Activated naive CD8-positive, alpha-beta T cell treated with anti-CD3 and anti-CD28 coated beads for 36 hours (primary cell): Measurements from ENCODE around the gene CDKL1. TPM values are rescaled to one million over a fixed set of nuclear protein-coding genes. Genes with fewer than 3 reads are reported as not detected.

Experiments used
- DNase-seq: peaks from one replicate; pipeline ENCODE4 v3.0.0; 2021
- H3K27ac Mint-ChIP-seq: one replicate; pipeline ENCODE4 v1.8.0; 2022; ENCODE audit warnings: mild to moderate bottlenecking, moderate library complexity, mixed read lengths
- H3K27me3 Mint-ChIP-seq: one replicate; pipeline ENCODE4 v1.8.0; 2022; ENCODE audit warnings: mild to moderate bottlenecking, mixed read lengths
- H3K36me3 Mint-ChIP-seq: one replicate; pipeline ENCODE4 v1.8.0; 2021; ENCODE audit warnings: mild to moderate bottlenecking, mixed read lengths
- H3K4me1 Mint-ChIP-seq: one replicate; pipeline ENCODE4 v1.8.0; 2021; ENCODE audit warnings: mixed read lengths
- H3K4me3 Mint-ChIP-seq: one replicate; pipeline ENCODE4 v1.8.0; 2022; ENCODE audit warnings: mild to moderate bottlenecking, moderate library complexity, mixed read lengths
- H3K9me3 Mint-ChIP-seq: one replicate; pipeline ENCODE4 v1.8.0; 2022; ENCODE audit warnings: mixed read lengths
- total RNA-seq, 2 experiments: library from RNA; stranded (reverse); gene quantifications; one replicate each; pipeline ENCODE4 v1.2.3, GENCODE V29; 2021

CDKL1 gene
- total RNA-seq, 2 experiments from 2014 or later, result 6.5 to 7.4 TPM

- Mint-ChIP-seq H3K36me3 (peaks cover 32% of the 10 kb centered on the region), H3K27me3 (no peaks in the 10 kb centered on the region), H3K27ac (peak overlapping the region; percentile 25), H3K9me3 (peaks cover 9% of the 10 kb centered on the region), H3K4me1 (peaks cover 36% of the 10 kb centered on the region), H3K4me3 (peak overlapping the region; percentile 91)
- DNase-seq, result no peak
Observed at GRCh38 chr14:50310445-50310844, 86.2 kb downstream of the CDKL1 start.

- Mint-ChIP-seq H3K4me3 (no peak overlapping the region), H3K4me1 (peaks cover 28% of the 10 kb centered on the region), H3K27ac (no peak overlapping the region), H3K27me3 (no peaks in the 10 kb centered on the region), H3K9me3 (peaks cover under 1% of the 10 kb centered on the region), H3K36me3 (peaks cover 18% of the 10 kb centered on the region)
- no peak for DNase-seq
Observed at GRCh38 chr14:50308363-50308915, 88.2 kb downstream of the CDKL1 start.

GRCh38 chr14:50303744-50304471 is 92.8 kb downstream of the CDKL1 start:
- Mint-ChIP-seq H3K4me3 (no peak overlapping the region), H3K9me3 (no peaks in the 10 kb centered on the region), H3K27me3 (no peaks in the 10 kb centered on the region), H3K27ac (no peak overlapping the region), H3K36me3 (peaks cover 20% of the 10 kb centered on the region), H3K4me1 (peaks cover 5% of the 10 kb centered on the region)
- DNase-seq, result no peak

GRCh38 chr14:50301914-50302313 is 94.8 kb downstream of the CDKL1 start:
- peaks cover 4% of the 10 kb centered on the region for H3K4me1 Mint-ChIP-seq

GRCh38 chr14:50299585-50299984 is 97.1 kb downstream of the CDKL1 start:
- Mint-ChIP-seq H3K36me3 (peaks cover 21% of the 10 kb centered on the region), H3K4me3 (no peak overlapping the region), H3K27me3 (no peaks in the 10 kb centered on the region)

More at GRCh38 chr14:50301914-50302313, 94.8 kb downstream of the CDKL1 start:
- Mint-ChIP-seq H3K9me3 (no peaks in the 10 kb centered on the region), H3K27me3 (no peaks in the 10 kb centered on the region), H3K4me3 (no peak overlapping the region), H3K27ac (no peak overlapping the region), H3K36me3 (peaks cover 21% of the 10 kb centered on the region)
- DNase-seq, result no peak

GRCh38 chr14:50290306-50290705 is 106.4 kb downstream of the CDKL1 start:
- no peaks in the 10 kb centered on the region for H3K4me1 Mint-ChIP-seq
- no peak overlapping the region for H3K27ac Mint-ChIP-seq
- no peaks in the 10 kb centered on the region for H3K27me3 Mint-ChIP-seq
- H3K9me3 Mint-ChIP-seq, result no peaks in the 10 kb centered on the region
- no peak for DNase-seq
- H3K36me3 Mint-ChIP-seq, result peaks cover 23% of the 10 kb centered on the region
- no peak overlapping the region for H3K4me3 Mint-ChIP-seq

More at GRCh38 chr14:50299585-50299984, 97.1 kb downstream of the CDKL1 start:
- H3K9me3 Mint-ChIP-seq, result no peaks in the 10 kb centered on the region
- peaks cover 2% of the 10 kb centered on the region for H3K4me1 Mint-ChIP-seq
- DNase-seq, result no peak
- no peak overlapping the region for H3K27ac Mint-ChIP-seq

- Mint-ChIP-seq H3K4me3 (no peak overlapping the region), H3K36me3 (peaks cover 17% of the 10 kb centered on the region), H3K4me1 (no peaks in the 10 kb centered on the region), H3K27ac (no peak overlapping the region), H3K27me3 (no peaks in the 10 kb centered on the region), H3K9me3 (no peaks in the 10 kb centered on the region)
- no peak for DNase-seq
Observed at GRCh38 chr14:50288146-50288545, 108.5 kb downstream of the CDKL1 start.

- Mint-ChIP-seq H3K27me3 (no peaks in the 10 kb centered on the region), H3K36me3 (peaks cover 11% of the 10 kb centered on the region), H3K9me3 (no peaks in the 10 kb centered on the region), H3K4me3 (no peak overlapping the region), H3K27ac (no peak overlapping the region), H3K4me1 (no peaks in the 10 kb centered on the region)
- no peak for DNase-seq
Observed at GRCh38 chr14:50285861-50286260, 110.8 kb downstream of the CDKL1 start.

Other genes starting within 250 kb of the CDKL1 start
- 10 to 100 TPM; 13.4 to 13.6 TPM for gene SOS2, start 165.3 kb downstream of the CDKL1 start, total RNA-seq
- gene L2HGDH, start 84.7 kb downstream of the CDKL1 start, total RNA-seq, result 10 to 100 TPM; 21.1 to 21.6 TPM
- gene DMAC2L, start 84.6 kb downstream of the CDKL1 start, total RNA-seq, result 10 to 100 TPM; 14.5 to 18.1 TPM
- gene MAP4K5, start 135.7 kb upstream of the CDKL1 start, total RNA-seq, result 10 to 100 TPM; 30.9 to 35.0 TPM
- 1 to 10 TPM in 1 of 2 experiments, under 1 TPM in 1; 0.60 to 1.4 TPM for gene ATL1, start 163.3 kb upstream of the CDKL1 start, total RNA-seq